ENCODE results near the gene LHFPL2. TPM values are rescaled to one million over a fixed set of nuclear protein-coding genes. Genes with fewer than 3 reads are reported as not detected.

Gene LHFPL2
- total RNA-seq, 1 experiment from 2014 or later = 22.2 TPM

DNA sequence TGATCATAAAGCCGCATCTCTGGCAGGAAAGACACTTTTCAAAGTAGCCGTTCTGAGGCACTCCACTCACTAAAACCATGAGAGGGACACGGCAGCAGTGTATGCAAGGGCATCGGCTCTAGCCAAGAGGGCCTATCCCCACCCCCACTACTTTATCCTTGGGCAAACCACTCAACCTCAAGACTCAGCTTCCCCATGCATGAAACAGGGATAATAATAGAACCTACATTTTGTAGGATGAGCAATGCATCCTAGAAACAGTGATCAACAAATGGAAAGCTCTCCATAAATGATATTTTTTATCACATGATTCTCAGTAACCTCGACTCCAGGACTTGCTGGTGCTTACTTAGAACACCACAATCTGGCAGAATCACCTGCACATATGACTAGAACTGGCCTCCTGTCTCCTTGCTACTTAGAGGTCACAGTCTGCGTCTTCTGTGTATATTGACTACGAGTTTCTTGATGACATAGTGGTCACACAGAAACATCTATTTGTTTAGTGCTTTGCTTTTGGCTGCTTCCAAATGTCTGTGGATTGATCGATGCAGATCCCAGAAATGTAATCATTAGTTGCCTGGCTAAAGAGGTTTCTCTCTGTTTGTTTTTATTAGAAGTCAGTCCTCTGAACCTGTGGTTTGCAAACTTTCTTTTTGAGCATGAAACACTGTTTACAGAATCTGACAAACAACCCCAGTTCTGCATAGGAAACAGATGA, 102.1 kb downstream of the LHFPL2 start:
- peak; percentile 27 for DNase-seq (ENCODE audit: low spot score)

DNA sequence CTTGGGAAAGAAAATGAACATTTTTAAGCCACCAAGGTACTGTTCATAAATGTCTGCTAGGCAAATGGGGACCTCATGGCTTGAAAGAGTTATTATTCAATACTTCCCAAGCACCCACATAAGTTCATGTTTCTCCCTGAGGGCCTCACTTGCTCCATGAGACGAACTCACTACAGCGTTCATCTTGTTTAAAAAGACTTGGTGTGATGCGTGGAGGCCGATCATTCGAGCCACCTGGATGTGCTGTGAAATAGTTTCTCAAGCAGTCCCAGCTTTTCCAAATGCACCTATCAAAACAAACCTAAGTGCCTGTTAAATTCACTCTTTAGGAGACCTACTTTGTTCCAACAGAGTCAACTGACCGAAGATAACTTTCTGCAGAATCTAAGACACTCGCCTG, 103.2 kb downstream of the LHFPL2 start:
- no peak for DNase-seq (ENCODE audit: low spot score)

DNA sequence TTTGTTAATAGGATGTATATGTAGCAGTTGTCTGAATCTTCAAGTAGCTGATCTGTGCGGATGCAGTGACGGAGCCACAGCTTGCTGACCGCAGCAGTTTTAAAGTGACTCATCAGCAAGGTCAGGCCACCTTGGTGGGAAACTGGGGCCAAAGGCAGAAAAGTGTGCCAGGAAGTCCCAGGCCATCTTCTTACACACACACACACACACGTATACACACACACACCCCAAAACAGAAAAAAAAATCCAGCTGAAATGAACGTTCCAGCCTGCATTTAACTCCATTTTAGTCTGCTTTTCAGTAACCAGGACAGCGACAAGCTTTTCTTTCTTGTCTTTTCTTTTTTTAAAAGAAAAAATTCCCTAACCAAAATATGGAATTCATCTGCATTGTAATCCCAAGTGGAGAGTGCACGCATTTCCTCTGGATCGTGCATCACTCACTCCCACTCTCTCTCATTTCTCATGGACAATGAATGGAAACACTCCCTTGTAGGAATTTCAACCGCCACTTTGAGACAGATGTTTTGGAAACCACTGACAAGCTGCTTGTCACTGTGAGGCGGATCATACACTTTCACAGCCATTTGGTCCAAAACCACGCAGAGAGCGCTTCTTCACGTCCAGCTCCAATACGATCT, 103.9 kb downstream of the LHFPL2 start:
- DNase-seq (ENCODE audit: low spot score) = peak; percentile 30

DNA sequence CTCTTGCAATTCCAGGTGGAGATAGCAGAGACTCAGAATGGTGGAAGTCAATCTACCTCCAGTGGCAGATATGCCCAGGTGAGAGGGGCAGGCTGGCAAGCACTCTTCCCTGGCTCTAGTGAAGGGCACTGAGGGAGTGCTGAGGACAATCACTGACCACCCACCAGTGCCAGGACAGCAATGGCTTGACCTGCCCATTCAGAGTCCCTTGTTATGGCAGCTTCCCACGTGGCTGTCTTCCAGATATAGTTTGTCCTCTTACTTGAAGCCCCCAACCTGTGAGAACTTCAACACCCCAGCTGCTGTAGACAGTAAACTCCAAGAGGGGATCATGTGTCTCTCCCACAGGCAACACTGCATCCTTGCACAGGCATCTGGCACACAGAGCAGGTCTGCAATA, 104.7 kb downstream of the LHFPL2 start:
- DNase-seq (ENCODE audit: low spot score) = no peak

DNA sequence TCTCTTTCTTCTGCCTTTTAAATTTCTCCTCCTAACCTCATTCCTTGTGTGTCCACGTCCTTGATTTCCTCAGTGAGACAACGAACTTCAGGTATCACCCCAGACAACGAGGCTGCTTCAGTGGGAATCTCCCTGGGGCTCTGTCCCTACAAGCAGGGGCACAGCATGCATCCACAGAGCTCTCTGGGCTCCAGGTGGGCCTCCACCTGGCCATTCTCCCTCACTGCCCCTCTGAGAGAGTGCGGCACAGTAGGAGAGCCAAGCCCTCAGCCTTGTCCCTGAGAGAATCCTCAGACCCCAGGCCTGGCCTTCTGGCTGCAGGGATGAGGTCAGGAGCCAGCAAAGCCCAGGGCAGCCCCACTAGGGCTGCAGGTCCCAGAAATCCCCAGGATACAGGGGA, 105.3 kb downstream of the LHFPL2 start:
- no peak for DNase-seq (ENCODE audit: low spot score)

DNA sequence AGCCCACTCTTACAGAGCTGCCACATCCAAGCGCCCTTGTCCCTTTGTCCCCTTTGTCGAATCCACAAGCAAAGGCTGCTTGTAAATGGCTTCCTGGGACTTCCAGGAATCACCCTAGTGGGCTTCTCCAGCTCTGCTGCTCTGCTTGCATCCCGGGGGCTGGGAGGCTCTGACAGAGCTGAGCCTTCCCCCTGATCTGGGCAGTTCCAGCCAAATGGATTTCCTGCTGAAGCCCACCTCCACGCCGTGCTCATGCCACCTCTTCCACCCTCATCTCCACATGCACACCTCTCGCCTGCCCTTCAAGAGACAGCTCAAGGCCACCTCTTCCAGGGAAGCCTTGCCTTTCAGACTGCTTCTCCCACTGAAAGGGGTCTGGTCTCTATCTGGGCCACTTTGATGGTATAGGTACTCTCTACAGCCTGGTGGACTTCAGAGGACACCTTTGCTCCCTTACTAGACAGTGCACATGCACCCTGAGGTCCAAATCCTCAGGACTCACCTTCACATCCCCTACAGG, 106.2 kb downstream of the LHFPL2 start:
- DNase-seq (ENCODE audit: low spot score) = no peak

DNA sequence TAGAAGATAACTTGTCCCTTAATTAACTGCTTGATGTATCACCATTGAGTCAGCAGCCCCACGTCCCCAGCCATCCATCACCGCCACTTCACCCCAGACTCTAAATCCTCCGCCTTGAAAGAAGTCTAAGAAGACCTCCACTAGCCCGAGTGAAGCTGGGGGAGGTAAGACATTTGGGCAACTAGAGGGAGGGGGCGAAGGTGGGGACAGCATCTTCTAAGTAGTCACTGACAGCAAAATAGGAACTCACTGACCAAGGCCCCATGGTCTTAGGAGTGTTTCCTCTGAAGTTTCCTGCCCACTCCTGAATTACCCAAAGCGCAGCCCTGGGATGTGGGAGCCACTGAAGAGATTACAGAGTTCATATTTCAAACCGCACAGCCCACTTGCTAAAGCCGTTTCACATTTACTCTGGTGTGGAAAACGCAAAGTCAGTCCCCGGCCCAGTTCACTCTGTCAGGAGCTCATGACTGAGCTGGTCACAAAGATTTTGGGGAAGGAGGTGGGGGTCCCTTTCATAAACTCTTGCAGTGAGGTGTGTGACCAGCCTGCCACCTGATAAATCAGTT, 107.4 kb downstream of the LHFPL2 start:
- no peak for DNase-seq (ENCODE audit: low spot score)

DNA sequence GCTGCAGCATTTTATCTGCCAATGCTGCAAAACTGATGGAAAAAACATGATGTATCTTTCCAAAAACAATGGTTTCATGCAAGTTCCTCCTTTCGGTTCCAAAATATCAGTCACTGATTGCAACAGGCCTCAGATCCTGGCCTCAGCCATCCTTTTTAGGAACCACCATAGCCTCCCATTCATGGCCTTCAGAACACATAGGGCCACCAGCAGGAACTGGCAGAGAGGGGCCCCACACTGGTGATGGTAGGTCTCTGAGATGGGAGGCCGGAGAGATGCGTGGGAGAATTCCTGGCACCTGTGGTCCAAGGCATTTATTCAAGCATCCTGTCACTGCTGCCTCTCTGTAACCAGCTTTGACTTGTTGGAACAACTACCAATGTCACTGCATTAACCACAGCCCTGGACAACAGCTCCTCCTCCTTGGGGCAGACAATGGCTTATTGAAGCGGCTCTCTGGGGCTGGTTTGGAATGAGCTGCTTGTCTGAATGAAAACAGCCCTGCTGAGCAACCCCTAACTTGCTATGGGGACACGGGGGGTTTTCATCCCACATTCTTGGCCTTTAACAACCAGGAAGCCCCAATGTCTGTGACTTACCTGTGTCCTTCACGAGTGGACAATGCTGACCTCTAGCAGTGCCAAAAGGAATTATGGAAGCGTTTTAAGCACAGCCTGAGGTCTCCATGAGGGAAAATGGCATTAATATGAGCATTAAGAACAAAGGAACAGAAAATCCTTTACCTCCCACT, 108.1 kb downstream of the LHFPL2 start:
- no peak for DNase-seq (ENCODE audit: low spot score)

DNA sequence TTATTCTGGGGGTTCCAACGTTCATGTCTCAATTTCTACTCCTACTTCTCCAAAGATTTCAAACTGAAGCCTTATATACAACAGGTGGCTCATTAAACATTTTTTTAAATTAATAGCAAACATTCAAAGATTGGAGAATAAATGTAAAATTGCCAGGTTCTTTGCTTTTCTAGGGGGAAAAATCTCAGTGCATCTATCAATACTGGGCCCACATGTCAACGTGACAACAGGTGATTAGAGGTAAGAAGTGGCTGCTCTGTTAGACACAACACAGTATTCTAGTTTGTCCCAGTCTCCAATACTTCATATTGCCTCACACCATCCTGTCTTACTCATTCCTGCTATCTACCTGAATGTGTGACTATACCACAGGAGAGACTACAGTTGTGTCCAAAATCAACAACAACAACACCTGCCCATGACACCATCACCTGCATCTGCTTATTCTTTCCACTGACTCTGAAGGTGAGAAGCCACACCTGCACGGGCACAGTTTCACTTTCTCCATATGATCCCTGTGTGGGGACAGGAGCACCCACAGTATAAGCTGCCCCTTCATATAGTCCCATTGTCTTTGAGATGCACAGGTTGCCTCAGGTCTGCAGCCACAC, 110.2 kb downstream of the LHFPL2 start:
- no peak for DNase-seq (ENCODE audit: low spot score)

DNA sequence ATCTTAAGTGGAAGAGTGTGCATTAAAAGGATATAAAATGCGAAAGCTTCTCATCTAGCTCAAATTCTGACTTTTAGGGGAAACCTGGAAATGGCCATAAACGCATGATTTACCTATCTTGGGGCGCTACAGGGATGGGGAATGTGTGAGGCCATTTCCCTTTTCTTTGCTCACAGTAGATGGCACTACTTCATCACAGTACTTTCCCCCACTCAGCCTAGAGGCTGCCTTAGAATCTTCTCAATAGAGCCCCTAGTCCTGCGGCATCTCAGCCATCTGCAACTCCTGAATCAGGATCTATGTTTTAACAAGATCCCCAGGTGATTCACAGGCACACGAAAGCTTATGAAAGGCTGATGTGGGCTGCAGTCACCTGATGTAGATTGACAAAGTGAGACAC, 110.8 kb downstream of the LHFPL2 start:
- peak; percentile 30 for DNase-seq (ENCODE audit: low spot score)

DNA sequence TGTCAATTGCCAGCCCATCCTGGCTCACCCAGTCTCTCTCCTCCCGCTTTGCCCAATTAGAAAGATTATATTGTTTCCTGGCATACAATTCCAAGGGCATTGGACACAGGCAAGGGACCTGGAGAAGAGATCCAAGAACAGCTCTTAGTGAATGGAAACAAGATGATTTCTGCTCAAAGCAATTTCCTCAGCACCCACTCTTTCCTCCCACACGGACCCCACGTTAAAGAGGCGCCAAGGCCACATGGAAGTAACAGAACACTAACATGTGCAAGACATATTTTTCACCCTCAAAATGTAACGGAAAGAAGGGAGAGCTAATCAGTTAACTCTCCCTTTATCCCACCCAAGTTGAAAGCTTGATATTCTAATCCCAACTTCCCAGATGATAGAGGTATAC, 111.2 kb downstream of the LHFPL2 start:
- DNase-seq (ENCODE audit: low spot score) = no peak

DNA sequence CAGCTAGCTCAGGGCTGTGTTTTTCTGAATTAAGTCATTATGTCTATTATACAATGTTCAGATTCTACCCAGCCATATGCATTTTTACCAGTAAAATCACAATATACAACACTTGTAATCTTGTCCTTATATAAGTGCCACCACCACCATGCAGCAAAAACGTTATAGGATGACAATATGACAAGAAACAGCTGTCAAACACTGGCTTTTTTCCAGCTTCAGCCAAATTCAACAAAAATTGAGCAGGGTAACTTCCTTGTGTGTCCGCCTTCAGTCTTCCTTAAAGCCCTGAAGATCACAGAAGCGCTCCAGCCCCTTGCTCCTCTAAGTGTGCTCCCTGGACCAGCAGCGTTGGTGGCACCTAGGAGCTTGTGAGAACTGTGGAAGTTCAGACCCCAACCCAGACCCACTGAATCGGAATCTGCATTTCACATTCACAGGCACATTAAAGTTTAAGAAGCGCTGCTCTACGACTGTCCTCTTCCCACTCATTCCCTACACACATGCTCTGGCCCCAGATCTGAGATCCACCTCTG, 111.8 kb downstream of the LHFPL2 start:
- DNase-seq (ENCODE audit: low spot score) = no peak

DNA sequence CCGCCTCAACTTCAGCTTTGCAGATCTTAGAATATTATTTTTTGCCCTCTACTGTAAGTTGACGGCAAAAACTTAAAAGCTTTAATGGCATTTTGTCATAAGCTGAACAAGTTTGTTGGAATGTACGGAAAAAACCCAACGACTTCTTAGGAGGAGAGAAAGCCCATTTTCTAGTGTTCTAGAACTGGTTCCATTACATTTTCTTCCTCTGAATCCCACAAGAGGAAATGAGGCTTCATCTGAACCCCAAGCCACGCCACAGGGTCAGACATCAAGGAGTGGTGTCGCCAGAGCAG, 113.7 kb downstream of the LHFPL2 start:
- DNase-seq (ENCODE audit: low spot score) = no peak

DNA sequence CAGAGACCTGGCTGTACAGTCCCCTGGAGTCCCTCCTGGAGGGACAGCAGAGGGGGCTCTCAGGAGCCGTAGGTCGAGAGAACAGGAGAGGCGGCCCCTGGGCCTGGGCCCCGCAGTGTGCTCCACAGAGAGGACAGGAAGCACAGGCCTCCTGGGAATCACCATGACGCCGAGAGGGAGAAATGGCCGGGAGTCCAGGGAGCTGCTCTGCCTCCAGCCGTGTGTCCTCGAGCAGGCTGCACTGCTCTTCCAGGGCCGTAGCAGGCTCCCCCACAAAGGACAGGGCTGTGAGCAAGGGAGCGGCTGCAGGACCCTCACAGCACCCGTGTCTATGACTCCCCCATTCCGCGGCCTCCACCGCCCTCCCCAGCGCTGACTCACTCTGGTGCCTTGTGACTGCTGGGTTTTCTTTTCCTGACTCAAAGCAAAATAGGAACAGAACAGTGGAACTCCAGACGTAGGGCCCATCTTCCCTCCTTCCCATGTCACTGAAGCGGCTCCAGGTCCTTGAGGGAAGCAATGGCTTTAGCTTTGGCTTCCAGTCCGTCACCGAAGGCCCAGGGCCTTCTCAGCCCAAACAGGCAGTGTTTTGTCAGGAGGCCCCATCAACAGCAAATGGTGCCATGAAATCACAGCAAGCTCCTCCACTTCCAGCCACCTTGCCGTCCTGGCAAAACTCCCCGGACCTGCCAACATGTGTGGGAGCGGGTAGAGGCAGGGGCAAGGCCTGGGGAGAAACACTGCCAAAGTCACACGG, 114.2 kb downstream of the LHFPL2 start:
- no peak for DNase-seq (ENCODE audit: low spot score)

DNA sequence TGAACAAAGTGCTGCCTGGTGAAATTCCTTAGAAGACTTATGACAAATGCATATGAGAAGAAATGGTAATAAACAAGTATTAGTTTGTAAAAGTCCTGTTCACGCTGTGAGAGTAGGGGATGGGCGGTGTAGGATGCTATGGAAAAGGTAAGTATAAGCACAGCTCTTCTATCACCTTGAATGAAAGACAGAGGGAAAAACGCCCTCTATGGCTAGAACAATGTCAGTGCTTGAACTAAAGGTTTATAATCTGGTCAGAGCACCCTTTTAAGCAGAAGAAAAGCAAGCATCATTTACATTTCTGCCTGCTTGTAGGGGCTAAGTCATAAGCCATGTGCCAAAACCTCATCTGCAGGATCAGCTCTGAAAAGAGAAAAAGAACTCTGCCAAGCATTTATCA, 115.2 kb downstream of the LHFPL2 start:
- DNase-seq (ENCODE audit: low spot score) = no peak

DNA sequence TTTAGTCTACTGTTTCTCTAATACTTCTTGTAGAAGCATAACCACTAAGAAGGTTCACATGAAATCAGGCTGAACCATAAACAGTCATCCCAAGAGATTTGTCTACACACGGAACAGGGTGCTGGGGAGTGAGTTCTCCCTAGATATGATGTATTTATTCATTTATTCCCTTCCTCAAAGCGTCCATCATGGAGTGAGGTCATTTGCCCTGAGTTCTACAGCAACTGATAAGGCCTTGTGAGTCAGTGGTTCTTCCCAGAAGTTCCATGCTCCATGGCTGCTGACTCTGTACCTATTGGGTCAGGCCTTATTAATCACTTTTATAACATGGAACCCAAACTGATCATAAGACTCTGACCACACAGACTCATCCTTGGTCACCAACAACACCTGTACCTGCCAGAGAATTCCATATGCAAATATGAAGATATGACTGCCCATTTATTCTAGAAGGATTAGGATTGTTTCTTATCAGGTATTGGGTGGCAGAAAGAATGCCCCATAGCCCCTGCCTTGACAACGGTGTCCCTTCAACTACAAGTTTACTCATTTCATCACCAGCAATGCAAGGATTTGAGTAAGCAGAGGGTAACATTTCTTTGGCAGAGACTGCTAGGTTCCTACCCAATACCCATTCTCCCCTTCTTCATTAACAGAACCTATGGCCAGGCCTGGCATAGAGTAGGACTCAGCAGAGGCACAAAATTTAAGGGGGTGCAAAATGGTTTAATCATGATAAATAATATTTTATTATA, 118.1 kb downstream of the LHFPL2 start:
- DNase-seq (ENCODE audit: low spot score) = peak; percentile 33

DNA sequence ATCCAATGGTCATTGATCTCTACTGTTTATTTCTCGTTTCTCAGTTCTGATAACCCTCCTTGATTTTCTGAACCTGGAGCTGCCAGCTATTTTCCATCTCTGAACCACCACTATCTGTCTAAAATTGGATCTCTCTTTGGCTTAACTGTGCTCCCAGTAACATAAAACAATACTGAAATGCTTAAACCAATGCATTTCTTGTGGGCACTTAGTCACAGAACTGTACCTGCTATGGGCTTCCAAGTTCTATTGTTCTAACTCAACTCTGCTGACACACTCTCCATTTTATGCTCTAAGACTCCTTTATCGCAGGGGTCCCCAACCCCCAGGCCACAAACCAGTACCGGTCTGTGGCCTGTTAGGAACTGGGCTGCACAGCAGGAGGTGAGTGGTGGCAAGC, 120.6 kb downstream of the LHFPL2 start:
- DNase-seq (ENCODE audit: low spot score) = no peak

DNA sequence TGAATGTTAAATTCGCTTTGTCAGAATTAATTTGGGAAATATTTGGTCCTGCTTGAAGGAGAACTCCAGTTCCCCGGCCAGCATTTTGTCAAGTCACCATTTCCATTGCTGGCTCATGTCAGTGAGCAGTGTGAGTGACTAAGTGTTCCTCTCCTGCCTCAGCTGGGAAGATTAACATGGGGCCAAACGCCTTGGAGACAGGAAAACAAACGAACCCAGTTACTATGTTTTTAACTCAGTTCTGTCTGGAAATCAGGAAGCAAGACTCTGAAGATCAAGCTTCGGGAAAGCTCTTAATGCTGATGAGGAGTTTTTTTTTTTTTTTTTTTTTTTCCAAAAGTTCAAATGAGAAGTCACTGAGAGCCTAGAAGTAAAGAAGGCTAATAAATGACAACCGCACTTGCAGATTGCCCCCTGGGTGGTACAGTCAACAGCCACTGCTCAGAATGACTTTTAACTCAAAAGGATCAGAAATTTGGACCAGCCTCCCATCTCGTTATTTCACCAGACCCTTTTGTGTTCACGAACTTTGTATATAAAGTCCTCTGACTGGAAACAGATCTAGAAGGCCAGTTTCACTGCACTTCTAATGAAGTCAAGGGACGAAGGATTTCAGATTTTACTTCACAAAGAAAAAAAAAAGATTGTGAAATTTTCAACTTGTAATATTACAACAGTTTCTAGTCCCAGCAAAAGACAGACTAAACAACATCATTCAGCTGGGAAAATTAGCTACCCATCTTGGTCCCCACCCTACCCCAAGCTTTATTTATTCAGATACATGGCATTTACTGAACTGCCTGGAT, 121.3 kb downstream of the LHFPL2 start:
- DNase-seq (ENCODE audit: low spot score) = peak; percentile 72

DNA sequence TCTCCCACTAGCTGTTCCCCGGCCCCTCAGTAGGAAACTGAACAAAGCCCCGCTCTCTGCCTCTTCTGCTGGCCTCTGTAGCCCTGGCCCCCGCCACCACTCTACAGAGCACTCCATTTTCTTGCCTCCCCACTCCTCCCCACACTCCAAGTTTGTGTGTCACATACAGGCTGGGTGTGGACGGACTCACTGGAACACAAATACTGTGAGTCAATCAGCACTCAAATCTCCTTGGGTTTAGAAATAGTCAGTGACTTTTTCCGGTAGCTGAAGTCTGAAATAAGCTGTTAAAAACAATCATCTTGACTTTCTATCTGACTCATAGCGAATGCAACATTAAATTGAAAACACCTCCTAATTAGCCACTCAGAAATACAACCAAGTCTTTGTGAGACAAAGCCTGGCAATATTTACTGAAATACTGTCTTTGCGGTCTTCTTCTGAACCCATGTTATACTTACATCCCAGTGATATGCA, 122.5 kb downstream of the LHFPL2 start:
- DNase-seq (ENCODE audit: low spot score) = no peak

All from H4 (cell line).